Kidney (tissue), 14 donors: Measurements from ENCODE around the gene QRICH1. TPM values are rescaled to one million over a fixed set of nuclear protein-coding genes. Genes with fewer than 3 reads are reported as not detected.

Source experiments
- DNase-seq, 5 donors: peaks; one replicate each; pipeline ENCODE4 v3.0.0-alpha.2; 2013 to 2020
- FAIRE-seq: peaks from 2 replicates; lab custom pipeline; 2012; peaks lifted over from hg19 to GRCh38; lab: Jason Lieb, UNC
- H3K27ac ChIP-seq, 2 donors: one replicate each; pipeline ENCODE4 v1.7.0; 2013; ENCODE audit warnings: low read depth in 2 of 2, low read length in 2 of 2, inconsistent platforms in 1 of 2
- H3K27me3 ChIP-seq: one replicate; pipeline ENCODE4 v1.7.1; 2013; ENCODE audit warnings: low read length, inconsistent platforms; ENCODE audit not compliant: control insufficient read depth, insufficient read depth
- H3K36me3 ChIP-seq, 3 donors: one replicate each; pipeline versions ENCODE4 v1.7.0 to v1.7.1; 2013; ENCODE audit warnings: low read length in 3 of 3, control low read depth in 1 of 3, inconsistent platforms in 1 of 3; ENCODE audit not compliant: insufficient read depth in 3 of 3, control insufficient read depth in 2 of 3
- H3K4me1 ChIP-seq, 3 donors: one replicate each; pipeline versions ENCODE4 v1.7.0 to v1.7.1; 2013; ENCODE audit warnings: low read length in 3 of 3, inconsistent platforms in 1 of 3, low read depth in 1 of 3; ENCODE audit not compliant: control insufficient read depth in 2 of 3, insufficient read depth in 2 of 3
- H3K4me3 ChIP-seq, 3 donors: one replicate each; pipeline versions ENCODE4 v1.7.0 to v1.8.1; 2013; ENCODE audit warnings: low read length in 3 of 3, control low read depth in 1 of 3, inconsistent platforms in 1 of 3
- H3K9ac ChIP-seq, 3 donors: one replicate each; pipeline versions ENCODE4 v1.7.0 to v1.7.1; 2013; ENCODE audit warnings: low read length in 3 of 3, control low read depth in 1 of 3, inconsistent platforms in 1 of 3
- H3K9me3 ChIP-seq, 3 donors: one replicate each; pipeline versions ENCODE4 v1.7.0 to v1.7.1; 2013; ENCODE audit warnings: low read length in 3 of 3, control low read depth in 1 of 3, inconsistent platforms in 1 of 3; ENCODE audit not compliant: control insufficient read depth in 2 of 3, insufficient read depth in 1 of 3
- CTCF ChIP-seq: IDR thresholded peaks from 3 replicates; pipeline ENCODE4 v1.5.1; 2012; ENCODE audit warnings: mild to moderate bottlenecking, moderate library complexity, borderline replicate concordance; ENCODE audit not compliant: insufficient read depth; ENCODE audit errors: extremely low read depth
- intact Hi-C: fragments of 100-400 bp; cut with DNase I; formaldehyde crosslinking; loops from one replicate; pipeline ENCODE4 v1.11.1; 2022
- polyA plus RNA-seq: library from polyadenylated mRNA; stranded (reverse); fragments of 350-450 nt; fragmentation: Illumina TruSeq; extraction: RNeasy Lipid Tissue Mini Kit (QIAGEN cat#74804); gene quantifications from one replicate; pipeline ENCODE4 v1.2.3, GENCODE V29; 2014; ENCODE audit warnings: low read depth, low replicate concordance; ENCODE audit not compliant: insufficient read depth
- total RNA-seq: library from RNA; stranded (reverse); fragmentation: NEBNext Ultra II Directional; extraction: Animal tissue kit (Norgen Biotek cat#: 25700); gene quantifications from one replicate; pipeline ENCODE4 v1.2.1, GENCODE V29; 2021
- donor health status: control.
- donor health status: control.
- donor health status: control.
- donor health status: control.
- donor health status: control.
- donor health status: DM: yes; HTN: yes; CAD: no.
- donor health status: Normal renal cell carcinoma (clear cell type).

QRICH1 gene
- total and polyA plus RNA-seq, 2 donors from 2014 or later = 23.0 to 92.1 TPM

- H3K9ac ChIP-seq = peak overlapping the region in 1 of 3 donors; percentile 88
- FAIRE-seq = no peak
Observed at GRCh38 chr3:49131040-49131439, 37.2 kb upstream of the QRICH1 start.

GRCh38 chr3:49124991-49125670 is 31.3 kb upstream of the QRICH1 start:
- Histone ChIP-seq H3K27ac (no peak overlapping the region), H3K27me3 (no peaks in the 10 kb centered on the region), H3K36me3 (peaks cover 0 to 66% (median 40%) of the 10 kb centered on the region in 3 donors), H3K4me1 (peaks cover 0 to 3% (median under 1%) of the 10 kb centered on the region in 3 donors), H3K4me3 (no peak overlapping the region), H3K9me3 (no peaks in the 10 kb centered on the region), H3K9ac (no peak overlapping the region)
- no peak for TF ChIP-seq CTCF
- DNase-seq (no peak), FAIRE-seq (no peak)
- intact Hi-C loops = no loop called here

More at GRCh38 chr3:49131040-49131439, 37.2 kb upstream of the QRICH1 start:
- Histone ChIP-seq H3K27me3 (no peaks in the 10 kb centered on the region), H3K9me3 (no peaks in the 10 kb centered on the region), H3K4me1 (peaks cover 2 to 26% (median 19%) of the 10 kb centered on the region in 3 donors), H3K36me3 (peaks cover 0 to 31% (median 14%) of the 10 kb centered on the region in 3 donors), H3K4me3 (peak overlapping the region in 1 of 3 donors; percentile 86), H3K27ac (no peak overlapping the region)
- no peak for TF ChIP-seq CTCF
- no peak for DNase-seq
- intact Hi-C loops = no loop called here

GRCh38 chr3:49124203-49124602 is 30.3 kb upstream of the QRICH1 start:
- H3K27ac ChIP-seq = no peak overlapping the region
- no peak for TF ChIP-seq CTCF
- no peak overlapping the region for H3K9ac ChIP-seq
- H3K9me3 ChIP-seq = no peaks in the 10 kb centered on the region
- no peak overlapping the region for H3K4me3 ChIP-seq
- no peak for FAIRE-seq
- peaks cover 3 to 10% (median 8%) of the 10 kb centered on the region in 3 donors for H3K4me1 ChIP-seq
- H3K36me3 ChIP-seq = peaks cover 0 to 58% (median 37%) of the 10 kb centered on the region in 3 donors
- intact Hi-C loops = no loop called here
- no peaks in the 10 kb centered on the region for H3K27me3 ChIP-seq
- no peak for DNase-seq

GRCh38 chr3:49123687-49124086 is 29.8 kb upstream of the QRICH1 start:
- no peak overlapping the region for H3K4me3 ChIP-seq
- H3K27ac ChIP-seq = no peak overlapping the region
- no peak overlapping the region for H3K9ac ChIP-seq
- no peak for TF ChIP-seq CTCF
- H3K9me3 ChIP-seq = no peaks in the 10 kb centered on the region
- H3K36me3 ChIP-seq = peaks cover 1 to 60% (median 38%) of the 10 kb centered on the region in 3 donors
- FAIRE-seq (no peak), DNase-seq (no peak)
- intact Hi-C loops = no loop called here
- H3K27me3 ChIP-seq = no peaks in the 10 kb centered on the region
- H3K4me1 ChIP-seq = peaks cover 3 to 15% (median 10%) of the 10 kb centered on the region in 3 donors
